ENCODE results near the gene KRTAP10-6. TPM values are rescaled to one million over a fixed set of nuclear protein-coding genes. Genes with fewer than 3 reads are reported as not detected.

Gene KRTAP10-6
- total RNA-seq, 2 experiments from 2014 or later = not detected

GRCh38 chr21:44616591-44616926 lies 24.3 kb upstream of the KRTAP10-6 start:
- POLR2A ChIA-PET = no interaction called here
- no peak overlapping the region for H3K27ac ChIP-seq (ENCODE audit: low read depth, low read length, poor library complexity, severe bottlenecking)
- peaks cover 13% of the 10 kb centered on the region; the same call in 1 of the 2 replicates for H3K9me3 ChIP-seq (ENCODE audit: low read length)
- intact Hi-C loops (cut with micrococcal nuclease; ENCODE audit: unreplicated experiment) = no loop called here
- H3K9me2 ChIP-seq (ENCODE audit: insufficient read depth, low read length) = no peaks in the 10 kb centered on the region
- DNase-seq (ENCODE audit: low spot score) = no peak
- H3K4me2 ChIP-seq (ENCODE audit: low read length) = no peak overlapping the region
- H3K4me3 ChIP-seq (ENCODE audit: low read depth, low read length, poor library complexity, severe bottlenecking) = no peak overlapping the region
- no peaks in the 10 kb centered on the region for H3K79me2 ChIP-seq (ENCODE audit: insufficient read depth, low read depth, low read length)
- CTCF ChIA-PET (ENCODE audit: unreplicated experiment) = no interaction called here
- no peaks in the 10 kb centered on the region for H4K20me1 ChIP-seq (ENCODE audit: insufficient read depth, low read length)
- H2AFZ ChIP-seq (ENCODE audit: low read length) = no peak overlapping the region
- no peaks in the 10 kb centered on the region for H3K36me3 ChIP-seq (ENCODE audit: insufficient read depth, low read length)
- H3K4me1 ChIP-seq (ENCODE audit: insufficient read depth, low read length, poor library complexity, severe bottlenecking) = peaks cover 12% of the 10 kb centered on the region
- no TSS peak for BruUV-seq (replicated peaks)
- TF ChIP-seq CTCF (conservative IDR thresholded peaks at IDR 0.05; ENCODE audit: low read length) = no peak
- TF ChIP-seq EZH2phosphoT487 (IDR thresholded peaks at IDR 0.05; ENCODE audit: borderline replicate concordance, low read depth, low read length) = no peak

GRCh38 chr21:44615911-44616590 lies 23.7 kb upstream of the KRTAP10-6 start:
- no peak for DNase-seq (ENCODE audit: low spot score)
- no peak for TF ChIP-seq CTCF (conservative IDR thresholded peaks at IDR 0.05; ENCODE audit: low read length)
- no peak for TF ChIP-seq EZH2phosphoT487 (IDR thresholded peaks at IDR 0.05; ENCODE audit: borderline replicate concordance, low read depth, low read length)
- no peaks in the 10 kb centered on the region for H4K20me1 ChIP-seq (ENCODE audit: insufficient read depth, low read length)
- intact Hi-C loops (cut with micrococcal nuclease; ENCODE audit: unreplicated experiment) = no loop called here
- peaks cover 12% of the 10 kb centered on the region for H3K4me1 ChIP-seq (ENCODE audit: insufficient read depth, low read length, poor library complexity, severe bottlenecking)
- H3K79me2 ChIP-seq (ENCODE audit: insufficient read depth, low read depth, low read length) = no peaks in the 10 kb centered on the region
- no peaks in the 10 kb centered on the region for H3K9me2 ChIP-seq (ENCODE audit: insufficient read depth, low read length)
- POLR2A ChIA-PET = no interaction called here
- H2AFZ ChIP-seq (ENCODE audit: low read length) = no peak overlapping the region
- H3K9me3 ChIP-seq (ENCODE audit: low read length) = peaks cover 13% of the 10 kb centered on the region; the same call in 1 of the 2 replicates
- CTCF ChIA-PET (ENCODE audit: unreplicated experiment) = no interaction called here
- BruUV-seq (replicated peaks) = no TSS peak
- no peak overlapping the region for H3K4me3 ChIP-seq (ENCODE audit: low read depth, low read length, poor library complexity, severe bottlenecking)
- no peak overlapping the region for H3K27ac ChIP-seq (ENCODE audit: low read depth, low read length, poor library complexity, severe bottlenecking)
- H3K4me2 ChIP-seq (ENCODE audit: low read length) = no peak overlapping the region
- no peaks in the 10 kb centered on the region for H3K36me3 ChIP-seq (ENCODE audit: insufficient read depth, low read length)

GRCh38 chr21:44615466-44615865 lies 23.2 kb upstream of the KRTAP10-6 start:
- ChIA-PET CTCF (ENCODE audit: unreplicated experiment) (no interaction called here), POLR2A (interaction anchor here (0.6 kb wide), 1 partner anchor 1039 kb away, joined by 3 read pairs; no protein-coding TSS in a partner anchor)
- TF ChIP-seq EZH2phosphoT487 (IDR thresholded peaks at IDR 0.05; ENCODE audit: borderline replicate concordance, low read depth, low read length) = no peak
- no peak for TF ChIP-seq CTCF (conservative IDR thresholded peaks at IDR 0.05; ENCODE audit: low read length)
- Histone ChIP-seq H3K9me3 (ENCODE audit: low read length) (peaks cover 13% of the 10 kb centered on the region; the same call in 1 of the 2 replicates), H3K36me3 (ENCODE audit: insufficient read depth, low read length) (no peaks in the 10 kb centered on the region), H3K79me2 (ENCODE audit: insufficient read depth, low read depth, low read length) (no peaks in the 10 kb centered on the region), H3K27ac (ENCODE audit: low read depth, low read length, poor library complexity, severe bottlenecking) (no peak overlapping the region), H4K20me1 (ENCODE audit: insufficient read depth, low read length) (no peaks in the 10 kb centered on the region), H3K4me1 (ENCODE audit: insufficient read depth, low read length, poor library complexity, severe bottlenecking) (peaks cover 12% of the 10 kb centered on the region), H3K4me2 (ENCODE audit: low read length) (no peak overlapping the region), H3K4me3 (ENCODE audit: low read depth, low read length, poor library complexity, severe bottlenecking) (no peak overlapping the region), H3K9me2 (ENCODE audit: insufficient read depth, low read length) (no peaks in the 10 kb centered on the region), H2AFZ (ENCODE audit: low read length) (no peak overlapping the region)
- no TSS peak for BruUV-seq (replicated peaks)
- no peak for DNase-seq (ENCODE audit: low spot score)
- intact Hi-C loops (cut with micrococcal nuclease; ENCODE audit: unreplicated experiment) = no loop called here

Measured in OCI-LY7 (cell line).